Mammary epithelial cell (primary cell): ENCODE results near the gene HS6ST2.

Source experiments
- CTCF ChIP-seq, 2 donors: IDR thresholded peaks in 1 of 2; conservative IDR thresholded peaks in 1 of 2; 2 replicates each; pipeline ENCODE4 v1.5.1; 2011 to 2012; ENCODE audit warnings: inconsistent platforms in 2 of 2, low read length in 2 of 2, mild to moderate bottlenecking in 2 of 2, control low read depth in 1 of 2, low read depth in 1 of 2; ENCODE audit not compliant: insufficient read depth in 1 of 2; ENCODE audit errors: extremely low read depth in 1 of 2
- EZH2 ChIP-seq: IDR thresholded peaks from 2 replicates; pipeline ENCODE4 v1.6.1; 2012; ENCODE audit warnings: low read length, inconsistent platforms, borderline replicate concordance

- TF ChIP-seq CTCF (conservative IDR thresholded peaks at IDR 0.05 in 1 of 2, IDR thresholded peaks at IDR 0.05 in 1 of 2; ENCODE audit: extremely low read depth in 1 of 2, insufficient read depth in 1 of 2, low read depth in 1 of 2, low read length in 2 of 2) (no peak), EZH2 (no peak)
These were observed 339.6 kb downstream of the HS6ST2 start for GRCh38 chrX:132618810-132619209.
